Panc1 (cell line): ENCODE results near the gene ZNF582. TPM values are rescaled to one million over a fixed set of nuclear protein-coding genes. Genes with fewer than 3 reads are reported as not detected.

Source experiments
- ATAC-seq: fragments of 200-7000 bp; cut with Tn5 transposase; 2 replicates; pipeline ENCODE4 v1.9.1; 2020; ENCODE audit warnings: mild to moderate bottlenecking, moderate library complexity
- BruUV-seq: library from RNA; stranded (reverse); fragments of 400-500 nt; replicated peaks from 2 replicates; lab custom pipeline; 2021; lab: Mats Ljungman, UMichigan
- CTCF ChIA-PET: fragments of 300-600 bp; sonication (Branson Sonifier 250); formaldehyde crosslinking; loops from one replicate; lab custom pipeline; 2022; ENCODE audit warnings: antibody characterized with exemption; lab: Charles Lee
- POLR2A ChIA-PET: fragments of 300-600 bp; sonication (Branson Sonifier 250); formaldehyde crosslinking; loops from one replicate; lab custom pipeline; 2022; ENCODE audit warnings: antibody characterized with exemption; lab: Charles Lee
- DNase-seq: peaks from one replicate; pipeline ENCODE4 v3.0.0-alpha.2; 2010; ENCODE audit warnings: low read depth, low spot score
- H3K27ac ChIP-seq: 2 replicates; pipeline ENCODE4 v1.5.1; 2011; ENCODE audit warnings: mild to moderate bottlenecking, low read length, inconsistent platforms
- H3K27me3 ChIP-seq: fragments of 200-500 bp; sonication (Bioruptor generic); 2 replicates; pipeline ENCODE4 v1.6.0; 2014; ENCODE audit warnings: low read length, inconsistent platforms; ENCODE audit not compliant: control insufficient read depth, insufficient read depth
- H3K36me3 ChIP-seq: fragments of 200-500 bp; sonication (Bioruptor generic); 2 replicates; pipeline ENCODE4 v1.5.1; 2014; ENCODE audit warnings: inconsistent platforms, mild to moderate bottlenecking, low read length, moderate library complexity; ENCODE audit not compliant: control insufficient read depth, insufficient read depth
- H3K4me1 ChIP-seq: 2 replicates; pipeline ENCODE4 v1.5.1; 2011; ENCODE audit warnings: inconsistent platforms, mild to moderate bottlenecking, low read length, moderate library complexity; ENCODE audit not compliant: control insufficient read depth, insufficient read depth
- H3K4me3 ChIP-seq, 2 experiments: 2 replicates each; pipeline ENCODE4 v1.5.1; 2011 to 2012; ENCODE audit warnings: low read depth in 2 of 2, low read length in 2 of 2, mild to moderate bottlenecking in 2 of 2, inconsistent platforms in 1 of 2, moderate library complexity in 1 of 2
- H3K9me3 ChIP-seq: fragments of 200-500 bp; sonication (Bioruptor generic); 2 replicates; pipeline ENCODE4 v1.5.1; 2014; ENCODE audit warnings: low read depth, mild to moderate bottlenecking, inconsistent platforms, low read length, moderate library complexity; ENCODE audit not compliant: control insufficient read depth, insufficient read depth
- TCF7L2 ChIP-seq: IDR thresholded peaks from 2 replicates; pipeline ENCODE4 v1.6.1; 2011; ENCODE audit warnings: mild to moderate bottlenecking, low read depth, low read length, inconsistent platforms
- in situ Hi-C: cut with HindIII; loops from 2 replicates; pipeline ENCODE4 v1.10.0; 2016; ENCODE audit warnings: low sequenced_read_pairs, low pct_unique_long_range_greater_than_20kb
- intact Hi-C: fragments of 100-400 bp; cut with micrococcal nuclease; formaldehyde crosslinking; loops from one replicate; pipeline ENCODE4 v1.10.0; 2022; ENCODE audit not compliant: unreplicated experiment
- total RNA-seq: library from RNA; stranded (reverse); gene quantifications from one replicate; pipeline ENCODE4 v1.2.1, GENCODE V29; 2021; ENCODE audit not compliant: unreplicated experiment
- TF ChIP-seq, protein P1 (sequence below): fragments of 450-650 bp; IDR thresholded peaks from 2 replicates; pipeline ENCODE4 v1.5.1; 2017; ENCODE audit warnings: mild to moderate bottlenecking

The ZNF582 gene
- total RNA-seq, 1 experiment from 2014 or later: 2.0 TPM

- ChIA-PET CTCF (interaction anchor here (0.5 to 2.7 kb wide), 22 partner anchors 14 to 358 kb away, joined by 3 to 128 read pairs (median 5); partner anchors contain the start of gene ZSCAN5A), POLR2A (interaction anchor here (0.5 to 1.1 kb wide), 3 partner anchors 19 to 377 kb away, joined by 3 to 5 read pairs (median 3); no protein-coding TSS in a partner anchor)
- intact Hi-C loops (loop anchor here (1.0 to 5.0 kb wide), 2 partner anchors 80 to 266 kb away; no protein-coding TSS in a partner anchor), in situ Hi-C loops (no loop called here)
- H3K4me1 ChIP-seq: no peaks in the 10 kb centered on the region
- no peak overlapping the region for H3K27ac ChIP-seq
- ATAC-seq (peak; percentile 96), DNase-seq (no peak)
- BruUV-seq: no TSS peak
- no peaks in the 10 kb centered on the region for H3K36me3 ChIP-seq
- no peak overlapping the region for H3K4me3 ChIP-seq
- H3K27me3 ChIP-seq: peaks cover 3% of the 10 kb centered on the region; the same call in 1 of the 2 replicates
- TF ChIP-seq, protein P1, sequence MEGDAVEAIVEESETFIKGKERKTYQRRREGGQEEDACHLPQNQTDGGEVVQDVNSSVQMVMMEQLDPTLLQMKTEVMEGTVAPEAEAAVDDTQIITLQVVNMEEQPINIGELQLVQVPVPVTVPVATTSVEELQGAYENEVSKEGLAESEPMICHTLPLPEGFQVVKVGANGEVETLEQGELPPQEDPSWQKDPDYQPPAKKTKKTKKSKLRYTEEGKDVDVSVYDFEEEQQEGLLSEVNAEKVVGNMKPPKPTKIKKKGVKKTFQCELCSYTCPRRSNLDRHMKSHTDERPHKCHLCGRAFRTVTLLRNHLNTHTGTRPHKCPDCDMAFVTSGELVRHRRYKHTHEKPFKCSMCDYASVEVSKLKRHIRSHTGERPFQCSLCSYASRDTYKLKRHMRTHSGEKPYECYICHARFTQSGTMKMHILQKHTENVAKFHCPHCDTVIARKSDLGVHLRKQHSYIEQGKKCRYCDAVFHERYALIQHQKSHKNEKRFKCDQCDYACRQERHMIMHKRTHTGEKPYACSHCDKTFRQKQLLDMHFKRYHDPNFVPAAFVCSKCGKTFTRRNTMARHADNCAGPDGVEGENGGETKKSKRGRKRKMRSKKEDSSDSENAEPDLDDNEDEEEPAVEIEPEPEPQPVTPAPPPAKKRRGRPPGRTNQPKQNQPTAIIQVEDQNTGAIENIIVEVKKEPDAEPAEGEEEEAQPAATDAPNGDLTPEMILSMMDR: peak; percentile 77; the same call in 1 of the 2 replicates
- no peak for TF ChIP-seq TCF7L2
- no peaks in the 10 kb centered on the region for H3K9me3 ChIP-seq
These were observed 59.8 kb downstream of the ZNF582 start for GRCh38 chr19:56333506-56333905.

Other genes starting within 250 kb of the ZNF582 start
- gene GALP, start 217.5 kb downstream of the ZNF582 start, total RNA-seq: not detected
- gene ZSCAN5B, start 195.8 kb downstream of the ZNF582 start, total RNA-seq: not detected
- gene ZSCAN5C, start 191.3 kb downstream of the ZNF582 start, total RNA-seq: not detected
- not detected for gene EDDM13, start 120.8 kb downstream of the ZNF582 start, total RNA-seq
- gene ZSCAN5A, start 78.7 kb downstream of the ZNF582 start, total RNA-seq: 13.8 TPM
- gene ZNF583, start 10.8 kb upstream of the ZNF582 start, total RNA-seq: 6.1 TPM
- not detected for gene ZNF667, start 83.8 kb upstream of the ZNF582 start, total RNA-seq
- gene ZNF471, start 114.3 kb upstream of the ZNF582 start, total RNA-seq: not detected
- gene ZFP28, start 145.4 kb upstream of the ZNF582 start, total RNA-seq: not detected
- not detected for gene ZNF470, start 173.9 kb upstream of the ZNF582 start, total RNA-seq
- gene ZNF71, start 201.8 kb upstream of the ZNF582 start, total RNA-seq: 6.3 TPM
- 0.28 TPM for gene SMIM17, start 249.6 kb upstream of the ZNF582 start, total RNA-seq